ENCODE data around the gene TOP3B. TPM values are rescaled to one million over a fixed set of nuclear protein-coding genes. Genes with fewer than 3 reads are reported as not detected.

Gene TOP3B
- total RNA-seq, 2 experiments from 2014 or later: 82.6 to 98.7 TPM

DNA sequence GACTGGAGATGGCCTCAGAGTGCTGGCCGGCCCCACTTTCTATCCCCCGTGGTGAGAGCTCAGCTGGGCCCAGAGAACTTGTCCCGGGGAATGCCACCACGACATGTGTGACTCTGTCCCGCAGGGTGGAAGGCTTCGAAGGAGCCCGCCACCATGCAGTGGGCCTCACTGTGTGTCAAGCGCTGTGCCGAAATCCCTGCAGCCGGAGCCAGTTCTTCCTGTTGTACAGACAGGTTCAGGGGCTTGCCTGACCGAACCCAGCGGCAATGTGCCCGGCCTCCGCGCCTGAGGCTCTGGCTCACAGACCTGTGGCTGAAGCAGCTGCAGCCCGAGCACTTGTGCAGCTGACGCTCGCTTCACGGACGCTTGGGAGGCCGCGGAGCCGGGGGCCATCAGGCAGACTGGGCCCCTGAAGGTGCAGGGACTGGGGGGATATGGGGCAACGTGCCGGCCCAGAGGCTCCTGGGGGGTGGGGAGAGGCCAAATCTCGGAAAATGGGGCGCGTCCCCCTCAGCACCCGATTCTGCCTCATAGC lies 30.6 kb downstream of the TOP3B start:
- peak; percentile 58 for DNase-seq (ENCODE audit: low spot score)
- Histone ChIP-seq H3K4me1 (ENCODE audit: insufficient read depth, low read length, poor library complexity, severe bottlenecking) (peaks cover 6% of the 10 kb centered on the region), H3K4me3 (ENCODE audit: low read depth, low read length, poor library complexity, severe bottlenecking) (peak overlapping the region; percentile 74), H3K79me2 (ENCODE audit: insufficient read depth, low read depth, low read length) (no peaks in the 10 kb centered on the region), H3K9me3 (ENCODE audit: low read length) (no peaks in the 10 kb centered on the region), H3K36me3 (ENCODE audit: insufficient read depth, low read length) (no peaks in the 10 kb centered on the region), H3K9me2 (ENCODE audit: insufficient read depth, low read length) (no peaks in the 10 kb centered on the region), H4K20me1 (ENCODE audit: insufficient read depth, low read length) (no peaks in the 10 kb centered on the region), H3K27ac (ENCODE audit: low read depth, low read length, poor library complexity, severe bottlenecking) (no peak overlapping the region), H3K4me2 (ENCODE audit: low read length) (peak overlapping the region; percentile 91), H2AFZ (ENCODE audit: low read length) (peak overlapping the region; percentile 40)
- CTCF ChIA-PET (ENCODE audit: unreplicated experiment): no interaction called here
- BruUV-seq (replicated peaks): no TSS peak
- POLR2A ChIA-PET: no interaction called here
- intact Hi-C loops (cut with micrococcal nuclease; ENCODE audit: unreplicated experiment): loop anchor here (2.0 kb wide), 2 partner anchors 13 to 239 kb away; no protein-coding TSS in a partner anchor
- TF ChIP-seq CTCF (conservative IDR thresholded peaks at IDR 0.05; ENCODE audit: low read length) (no peak), EZH2phosphoT487 (IDR thresholded peaks at IDR 0.05; ENCODE audit: borderline replicate concordance, low read depth, low read length) (no peak)

GRCh38 chr22:21951062-21951461 lies 31.5 kb downstream of the TOP3B start:
- BruUV-seq (replicated peaks): no TSS peak
- H3K4me2 ChIP-seq (ENCODE audit: low read length): no peak overlapping the region
- no peak for TF ChIP-seq EZH2phosphoT487 (IDR thresholded peaks at IDR 0.05; ENCODE audit: borderline replicate concordance, low read depth, low read length)
- no peak for TF ChIP-seq CTCF (conservative IDR thresholded peaks at IDR 0.05; ENCODE audit: low read length)
- ChIA-PET POLR2A (interaction anchor here (0.7 kb wide), 1 partner anchor 232 kb away, joined by 3 read pairs; no protein-coding TSS in a partner anchor), CTCF (ENCODE audit: unreplicated experiment) (no interaction called here)
- H3K4me1 ChIP-seq (ENCODE audit: insufficient read depth, low read length, poor library complexity, severe bottlenecking): peaks cover 6% of the 10 kb centered on the region
- H3K9me3 ChIP-seq (ENCODE audit: low read length): no peaks in the 10 kb centered on the region
- intact Hi-C loops (cut with micrococcal nuclease; ENCODE audit: unreplicated experiment): no loop called here
- DNase-seq (ENCODE audit: low spot score): no peak
- no peak overlapping the region for H3K4me3 ChIP-seq (ENCODE audit: low read depth, low read length, poor library complexity, severe bottlenecking)
- no peaks in the 10 kb centered on the region for H3K36me3 ChIP-seq (ENCODE audit: insufficient read depth, low read length)
- no peaks in the 10 kb centered on the region for H4K20me1 ChIP-seq (ENCODE audit: insufficient read depth, low read length)
- no peaks in the 10 kb centered on the region for H3K79me2 ChIP-seq (ENCODE audit: insufficient read depth, low read depth, low read length)
- H3K27ac ChIP-seq (ENCODE audit: low read depth, low read length, poor library complexity, severe bottlenecking): no peak overlapping the region
- no peak overlapping the region for H2AFZ ChIP-seq (ENCODE audit: low read length)
- H3K9me2 ChIP-seq (ENCODE audit: insufficient read depth, low read length): no peaks in the 10 kb centered on the region

DNA sequence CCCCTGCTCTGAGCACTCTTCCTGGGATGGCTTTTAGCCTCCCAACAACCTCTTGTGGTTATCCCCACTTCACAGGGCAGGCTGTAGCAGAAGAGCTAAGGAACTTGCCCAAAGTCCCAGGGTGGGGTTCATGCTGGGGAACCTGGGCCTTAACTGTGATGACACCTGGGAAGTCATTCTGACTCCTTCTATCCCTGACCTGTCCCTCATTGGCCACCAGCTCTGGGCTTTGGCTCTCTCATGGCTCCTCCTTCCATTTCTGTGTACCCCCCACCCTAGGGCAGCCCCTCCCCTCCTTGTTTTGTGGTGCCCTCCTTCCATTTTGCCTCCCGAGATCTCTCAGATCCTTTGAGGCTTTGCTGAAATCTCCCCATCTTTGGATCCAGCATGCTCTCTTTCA lies 32.6 kb downstream of the TOP3B start:
- BruUV-seq (replicated peaks): no TSS peak

More for the DNA sequence above, 32.6 kb downstream of the TOP3B start:
- peaks cover 6% of the 10 kb centered on the region for H3K4me1 ChIP-seq (ENCODE audit: insufficient read depth, low read length, poor library complexity, severe bottlenecking)
- no peak overlapping the region for H2AFZ ChIP-seq (ENCODE audit: low read length)
- no peak for DNase-seq (ENCODE audit: low spot score)
- no peaks in the 10 kb centered on the region for H3K9me2 ChIP-seq (ENCODE audit: insufficient read depth, low read length)
- H3K79me2 ChIP-seq (ENCODE audit: insufficient read depth, low read depth, low read length): no peaks in the 10 kb centered on the region
- H3K9me3 ChIP-seq (ENCODE audit: low read length): no peaks in the 10 kb centered on the region
- H4K20me1 ChIP-seq (ENCODE audit: insufficient read depth, low read length): no peaks in the 10 kb centered on the region
- intact Hi-C loops (cut with micrococcal nuclease; ENCODE audit: unreplicated experiment): no loop called here
- H3K4me2 ChIP-seq (ENCODE audit: low read length): no peak overlapping the region
- CTCF ChIA-PET (ENCODE audit: unreplicated experiment): no interaction called here
- POLR2A ChIA-PET: interaction anchor here (0.7 kb wide), 1 partner anchor 83 kb away, joined by 3 read pairs; no protein-coding TSS in a partner anchor
- H3K4me3 ChIP-seq (ENCODE audit: low read depth, low read length, poor library complexity, severe bottlenecking): no peak overlapping the region
- H3K27ac ChIP-seq (ENCODE audit: low read depth, low read length, poor library complexity, severe bottlenecking): no peak overlapping the region
- H3K36me3 ChIP-seq (ENCODE audit: insufficient read depth, low read length): peaks cover 4% of the 10 kb centered on the region; the same call in 1 of the 2 replicates
- TF ChIP-seq CTCF (conservative IDR thresholded peaks at IDR 0.05; ENCODE audit: low read length) (no peak), EZH2phosphoT487 (IDR thresholded peaks at IDR 0.05; ENCODE audit: borderline replicate concordance, low read depth, low read length) (no peak)
